ENCODE measurements around the gene H1-8. TPM values are rescaled to one million over a fixed set of nuclear protein-coding genes. Genes with fewer than 3 reads are reported as not detected.

Gene H1-8
- total RNA-seq, 1 experiment from 2014 or later: not detected

- H3K36me3 ChIP-seq (ENCODE audit: low read depth, low read length): no peaks in the 10 kb centered on the region
- DNase-seq (no peak), ATAC-seq (no peak)
- H3K27ac ChIP-seq (ENCODE audit: low read length): no peak overlapping the region
- no peaks in the 10 kb centered on the region for H3K4me1 ChIP-seq (ENCODE audit: insufficient read depth, low read length)
- H4K20me1 ChIP-seq (ENCODE audit: low read length): no peaks in the 10 kb centered on the region
- H3F3A ChIP-seq (ENCODE audit: low read length, unreplicated experiment): no peaks in the 10 kb centered on the region
- TF ChIP-seq EZH2 (IDR thresholded peaks at IDR 0.05; ENCODE audit: low read length, unreplicated experiment) (no peak), CTCF (conservative IDR thresholded peaks at IDR 0.05; ENCODE audit: low read depth, low read length) (no peak), EZH2phosphoT487 (IDR thresholded peaks at IDR 0.05; ENCODE audit: borderline replicate concordance, low read length) (no peak)
- no peaks in the 10 kb centered on the region for H3K79me2 ChIP-seq (ENCODE audit: low read length)
- no peak overlapping the region for H3K4me2 ChIP-seq (ENCODE audit: low read length)
- no peak overlapping the region for H2AFZ ChIP-seq (ENCODE audit: low read length)
- CTCF ChIA-PET: no interaction called here
- H3K9me3 ChIP-seq (ENCODE audit: low read length): no peaks in the 10 kb centered on the region
- no peaks in the 10 kb centered on the region for H3K9me2 ChIP-seq (replicated peaks; ENCODE audit: low read length)
- no peak overlapping the region for H3K4me3 ChIP-seq (ENCODE audit: low read length)
- POLR2A ChIA-PET (ENCODE audit: unreplicated experiment): no interaction called here
- H3K9ac ChIP-seq (ENCODE audit: low read length): no peak overlapping the region
- no TSS peak for BruUV-seq (replicated peaks)
- intact Hi-C loops (cut with micrococcal nuclease): no loop called here
- no peaks in the 10 kb centered on the region for H3K27me3 ChIP-seq (ENCODE audit: low read length)
These were observed 9.6 kb upstream of the H1-8 start for GRCh38 chr3:129533406-129533805.

GRCh38 chr3:129534428-129535027, 8.4 kb upstream of the H1-8 start:
- ChIA-PET POLR2A (ENCODE audit: unreplicated experiment) (no interaction called here), CTCF (no interaction called here)
- no peak for DNase-seq
- H3K9ac ChIP-seq (ENCODE audit: low read length): no peak overlapping the region
- H4K20me1 ChIP-seq (ENCODE audit: low read length): no peaks in the 10 kb centered on the region
- no peaks in the 10 kb centered on the region for H3K9me3 ChIP-seq (ENCODE audit: low read length)
- no TSS peak for BruUV-seq (replicated peaks)
- TF ChIP-seq EZH2phosphoT487 (IDR thresholded peaks at IDR 0.05; ENCODE audit: borderline replicate concordance, low read length) (no peak), EZH2 (IDR thresholded peaks at IDR 0.05; ENCODE audit: low read length, unreplicated experiment) (no peak), CTCF (conservative IDR thresholded peaks at IDR 0.05; ENCODE audit: low read depth, low read length) (no peak)
- H3K36me3 ChIP-seq (ENCODE audit: low read depth, low read length): no peaks in the 10 kb centered on the region
- ATAC-seq: no peak
- H3K4me3 ChIP-seq (ENCODE audit: low read length): no peak overlapping the region
- H3K9me2 ChIP-seq (replicated peaks; ENCODE audit: low read length): no peaks in the 10 kb centered on the region
- H2AFZ ChIP-seq (ENCODE audit: low read length): no peak overlapping the region
- no peaks in the 10 kb centered on the region for H3K27me3 ChIP-seq (ENCODE audit: low read length)
- no peaks in the 10 kb centered on the region for H3K4me1 ChIP-seq (ENCODE audit: insufficient read depth, low read length)
- intact Hi-C loops (cut with micrococcal nuclease): no loop called here
- H3F3A ChIP-seq (ENCODE audit: low read length, unreplicated experiment): no peaks in the 10 kb centered on the region
- no peak overlapping the region for H3K27ac ChIP-seq (ENCODE audit: low read length)
- no peaks in the 10 kb centered on the region for H3K79me2 ChIP-seq (ENCODE audit: low read length)
- no peak overlapping the region for H3K4me2 ChIP-seq (ENCODE audit: low read length)

DNA sequence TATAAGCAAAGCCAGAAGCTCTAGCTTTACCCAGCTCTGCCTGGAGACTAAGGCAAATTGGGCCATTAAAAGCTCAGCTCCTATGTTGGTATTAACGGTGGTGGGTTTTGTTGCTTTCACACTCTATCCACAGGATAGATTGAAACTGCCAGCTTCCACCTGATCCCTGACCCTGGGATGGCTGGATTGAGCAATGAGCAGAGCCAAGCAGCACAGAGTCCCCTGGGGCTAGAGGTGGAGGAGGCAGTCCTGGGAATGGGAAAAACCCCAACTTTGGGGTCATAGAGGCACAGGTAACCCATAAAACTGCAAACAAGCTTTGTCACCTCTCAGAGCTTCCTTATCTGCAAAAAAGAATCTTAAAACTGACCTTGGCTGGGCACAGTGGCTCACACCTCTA, 7.9 kb upstream of the H1-8 start:
- H3K4me1 ChIP-seq (ENCODE audit: insufficient read depth, low read length): no peaks in the 10 kb centered on the region

More for the DNA sequence above, 7.9 kb upstream of the H1-8 start:
- Histone ChIP-seq H3K9me3 (ENCODE audit: low read length) (no peaks in the 10 kb centered on the region), H4K20me1 (ENCODE audit: low read length) (no peaks in the 10 kb centered on the region), H3F3A (ENCODE audit: low read length, unreplicated experiment) (no peaks in the 10 kb centered on the region), H3K9me2 (replicated peaks; ENCODE audit: low read length) (no peaks in the 10 kb centered on the region), H3K27ac (ENCODE audit: low read length) (no peak overlapping the region), H2AFZ (ENCODE audit: low read length) (no peak overlapping the region), H3K4me3 (ENCODE audit: low read length) (no peak overlapping the region), H3K36me3 (ENCODE audit: low read depth, low read length) (no peaks in the 10 kb centered on the region), H3K9ac (ENCODE audit: low read length) (no peak overlapping the region), H3K79me2 (ENCODE audit: low read length) (no peaks in the 10 kb centered on the region), H3K4me2 (ENCODE audit: low read length) (no peak overlapping the region), H3K27me3 (ENCODE audit: low read length) (no peaks in the 10 kb centered on the region)
- intact Hi-C loops (cut with micrococcal nuclease): no loop called here
- no peak for ATAC-seq
- TF ChIP-seq EZH2 (IDR thresholded peaks at IDR 0.05; ENCODE audit: low read length, unreplicated experiment) (no peak), EZH2phosphoT487 (IDR thresholded peaks at IDR 0.05; ENCODE audit: borderline replicate concordance, low read length) (no peak), CTCF (conservative IDR thresholded peaks at IDR 0.05; ENCODE audit: low read depth, low read length) (no peak)
- DNase-seq: no peak
- BruUV-seq (replicated peaks): no TSS peak
- POLR2A ChIA-PET (ENCODE audit: unreplicated experiment): no interaction called here
- CTCF ChIA-PET: no interaction called here

Measured in PC-3 (cell line).